Measurements from ENCODE around the gene ANGEL1. TPM values are rescaled to one million over a fixed set of nuclear protein-coding genes. Genes with fewer than 3 reads are reported as not detected.

The ANGEL1 gene
- total and polyA plus RNA-seq, 2 of the 13 experiments (the other 11 are each of a cell fraction or from before 2014, with no cell fraction given): 14.3 to 20.1 TPM

DNA sequence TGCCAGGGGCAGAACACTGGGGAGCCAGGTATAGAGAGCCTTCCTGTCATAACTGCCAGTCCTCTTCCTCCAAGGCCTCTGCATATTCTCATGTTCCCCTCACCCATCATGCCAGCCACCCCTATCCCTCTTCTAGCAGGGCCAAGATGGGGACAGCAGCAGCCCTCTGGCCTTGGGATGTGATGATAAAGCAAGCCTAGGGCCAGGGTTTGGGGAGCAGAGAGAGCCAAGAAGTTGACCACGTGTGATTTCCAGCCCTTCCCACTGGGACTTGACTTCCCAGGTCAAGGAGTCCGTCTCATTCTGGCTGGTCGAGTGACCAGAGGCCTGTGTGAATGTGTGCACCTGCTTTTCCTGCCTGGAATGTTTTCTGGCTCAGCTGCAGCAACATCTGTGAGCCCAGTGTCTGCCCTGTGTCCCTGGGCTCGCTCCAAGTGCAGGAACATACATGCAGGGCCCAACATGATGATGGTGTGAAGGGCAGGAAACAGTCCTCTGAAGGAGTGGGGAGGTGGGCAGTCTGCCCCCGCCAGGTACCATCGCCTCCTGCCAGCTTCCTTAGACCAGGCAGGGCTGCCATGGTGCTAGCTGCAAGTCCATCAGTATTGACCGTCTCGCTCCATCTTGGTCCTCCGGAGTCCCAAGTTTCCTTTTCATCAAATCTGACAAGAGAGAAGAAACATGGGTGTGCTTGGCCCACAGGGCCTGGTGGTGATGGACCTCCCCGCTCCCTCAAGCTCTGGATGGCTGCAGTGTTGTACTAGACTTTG lies 30.4 kb downstream of the ANGEL1 start (continued):
- TF ChIP-seq, protein P1, sequence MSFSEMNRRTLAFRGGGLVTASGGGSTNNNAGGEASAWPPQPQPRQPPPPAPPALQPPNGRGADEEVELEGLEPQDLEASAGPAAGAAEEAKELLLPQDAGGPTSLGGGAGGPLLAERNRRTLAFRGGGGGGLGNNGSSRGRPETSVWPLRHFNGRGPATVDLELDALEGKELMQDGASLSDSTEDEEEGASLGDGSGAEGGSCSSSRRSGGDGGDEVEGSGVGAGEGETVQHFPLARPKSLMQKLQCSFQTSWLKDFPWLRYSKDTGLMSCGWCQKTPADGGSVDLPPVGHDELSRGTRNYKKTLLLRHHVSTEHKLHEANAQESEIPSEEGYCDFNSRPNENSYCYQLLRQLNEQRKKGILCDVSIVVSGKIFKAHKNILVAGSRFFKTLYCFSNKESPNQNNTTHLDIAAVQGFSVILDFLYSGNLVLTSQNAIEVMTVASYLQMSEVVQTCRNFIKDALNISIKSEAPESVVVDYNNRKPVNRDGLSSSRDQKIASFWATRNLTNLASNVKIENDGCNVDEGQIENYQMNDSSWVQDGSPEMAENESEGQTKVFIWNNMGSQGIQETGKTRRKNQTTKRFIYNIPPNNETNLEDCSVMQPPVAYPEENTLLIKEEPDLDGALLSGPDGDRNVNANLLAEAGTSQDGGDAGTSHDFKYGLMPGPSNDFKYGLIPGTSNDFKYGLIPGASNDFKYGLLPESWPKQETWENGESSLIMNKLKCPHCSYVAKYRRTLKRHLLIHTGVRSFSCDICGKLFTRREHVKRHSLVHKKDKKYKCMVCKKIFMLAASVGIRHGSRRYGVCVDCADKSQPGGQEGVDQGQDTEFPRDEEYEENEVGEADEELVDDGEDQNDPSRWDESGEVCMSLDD (CRISPR knock-in tag; IDR thresholded peaks at IDR 0.05; ENCODE audit: borderline replicate concordance): no peak

DNA sequence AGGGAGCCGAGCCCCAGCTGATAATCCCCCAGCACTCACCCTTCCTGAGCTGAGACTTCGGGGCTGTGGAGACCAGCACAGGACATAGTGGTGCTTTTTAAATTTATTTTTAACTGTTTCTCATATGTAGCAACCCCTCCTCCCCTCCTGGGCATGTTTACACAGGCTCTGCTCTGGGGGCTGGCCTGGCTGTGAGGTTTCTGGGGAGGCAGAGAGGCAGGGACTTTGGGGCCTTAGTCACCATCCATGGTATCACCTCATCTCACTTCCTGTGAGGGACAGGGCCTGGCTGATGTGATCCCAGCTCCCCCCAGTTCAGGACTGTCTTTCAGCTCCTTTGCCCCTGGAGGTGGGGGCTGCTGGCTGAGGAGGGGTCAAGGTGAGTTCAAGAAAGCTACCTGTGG lies 31.0 kb downstream of the ANGEL1 start:
- in situ Hi-C loops (cut with HindIII; ENCODE audit: extremely low pct_ligation_motif_present, low pct_unique_long_range_greater_than_20kb): loop anchor here (5.0 kb wide), 1 partner anchor 69 kb away; no protein-coding TSS in a partner anchor
- Histone ChIP-seq H3K9ac (ENCODE audit: insufficient read depth, low read depth, low read length) (no peak overlapping the region), H2AFZ (ENCODE audit: low read length) (no peak overlapping the region), H3K4me3 (replicated peaks in 1 of 3; ENCODE audit: insufficient read depth in 1 of 3, low read depth in 2 of 3, low read length in 3 of 3) (no peak overlapping the region), H3K79me2 (ENCODE audit: insufficient read depth, low read length) (no peaks in the 10 kb centered on the region), H3K27me3 (ENCODE audit: control insufficient read depth in 1 of 2, insufficient read depth in 2 of 2, low read length in 2 of 2) (no peaks in the 10 kb centered on the region), H3K9me3 (ENCODE audit: low read length) (no peaks in the 10 kb centered on the region), H3K36me3 (replicated peaks in 1 of 2; ENCODE audit: control insufficient read depth in 1 of 2, insufficient read depth in 2 of 2, low read length in 2 of 2) (peaks cover 6 to 12% of the 10 kb centered on the region in 2 experiments; a peak in 4 of 5 replicates), H3K27ac (ENCODE audit: extremely low read length, insufficient read depth, low read length) (no peak overlapping the region), H4K20me1 (ENCODE audit: insufficient read depth, low read length) (peaks cover 4% of the 10 kb centered on the region; the same call in 1 of the 2 replicates), H3K4me2 (ENCODE audit: low read depth, low read length) (no peak overlapping the region), H3K4me1 (ENCODE audit: insufficient read depth, low read length) (peaks cover 5% of the 10 kb centered on the region)
- POLR2A ChIA-PET: no interaction called here
- DNase-seq (ENCODE audit: low spot score) (no peak), FAIRE-seq (no peak), ATAC-seq (no peak)
- 88% methylated on average over 2 of the region's 2 CpGs for WGBS (ENCODE audit: low lambda C conversion rate)
- no TSS peak for BruUV-seq (replicated peaks)
- no peak for TF ChIP-seq HNRNPH1 (optimal IDR thresholded peaks at IDR 0.05; ENCODE audit: low read depth, low read length)
- TF ChIP-seq HDAC1 (CRISPR knock-in tag; IDR thresholded peaks at IDR 0.05): no peak
- intact Hi-C loops (cut with micrococcal nuclease; ENCODE audit: unreplicated experiment): no loop called here
- CTCF ChIA-PET (ENCODE audit: low intra/inter-chr PET ratio, low total read pairs): no interaction called here

Measured in HepG2 (cell line).